GM18873 (cell line): ENCODE data around the gene BCAP31.
"Not testable (repeated sequence)": the region's sequence is repeated elsewhere in the genome, so short reads cannot be mapped to it uniquely, and the experiment has no call there.

Experiments used
- ATAC-seq: cut with Tn5 transposase; IDR thresholded peaks from one replicate; pipeline ENCODE4 v1.9.1; 2021; ENCODE audit warnings: mild to moderate bottlenecking, moderate library complexity, moderate number of reproducible peaks; ENCODE audit not compliant: unreplicated experiment, low FRiP score

The BCAP31 gene

GRCh38 chrX:153685156-153685536 is 39.0 kb downstream of the BCAP31 start:
- no peak for ATAC-seq

DNA sequence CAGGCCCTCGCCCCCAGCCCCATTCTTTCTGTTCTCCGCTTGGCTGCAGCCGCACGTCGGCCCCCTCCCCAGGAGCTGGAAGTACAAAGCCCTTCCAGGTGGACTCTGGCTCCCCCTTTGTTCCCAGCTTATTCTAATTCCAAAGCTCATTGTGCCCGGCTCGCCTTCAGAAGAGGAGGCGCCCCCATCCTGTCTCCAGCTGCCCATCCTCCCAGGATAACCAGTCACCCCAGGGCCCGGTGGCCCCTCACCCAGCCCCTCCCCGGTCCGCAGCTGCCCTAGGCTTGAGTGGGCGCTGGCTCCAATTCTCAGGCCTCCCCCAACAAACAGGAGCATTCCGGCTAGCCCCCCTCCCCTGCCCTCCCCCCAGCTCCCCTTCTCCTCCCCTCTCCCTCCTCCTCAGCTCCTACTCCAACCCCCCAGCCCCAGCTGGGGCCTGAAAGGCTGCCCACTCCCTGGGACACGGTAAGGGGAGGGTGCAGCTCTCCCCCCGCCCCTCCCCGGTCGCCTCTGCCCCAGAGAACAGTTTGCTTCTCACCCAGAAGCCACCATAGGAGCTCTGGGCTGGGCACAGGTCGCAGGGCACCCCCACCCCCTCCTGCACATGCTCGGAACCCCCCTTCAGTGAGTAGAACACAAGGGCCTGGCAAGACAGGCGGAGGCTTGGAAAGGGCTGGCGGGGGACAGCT is 39.6 kb downstream of the BCAP31 start:
- no peak for ATAC-seq

DNA sequence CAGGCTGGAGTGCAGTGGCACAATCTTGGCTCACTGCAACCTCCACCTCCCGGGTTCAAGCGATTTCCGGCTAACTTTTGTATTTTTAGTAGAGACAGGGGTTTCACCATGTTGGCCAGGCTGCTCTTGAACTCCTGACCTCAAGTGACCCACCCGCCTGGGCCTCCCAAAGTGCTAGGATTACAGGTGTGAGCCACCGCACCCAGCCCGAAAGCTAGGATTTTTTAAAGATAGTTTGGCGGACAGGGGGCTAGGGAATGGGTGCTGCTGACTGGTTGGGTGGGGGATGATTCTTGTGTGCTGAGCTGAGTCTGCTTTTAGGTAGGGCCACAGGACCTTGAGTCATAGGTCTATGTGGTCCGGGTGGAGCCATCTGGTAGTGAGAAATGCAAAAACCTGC is 40.7 kb downstream of the BCAP31 start:
- not testable (repeated sequence) for ATAC-seq

DNA sequence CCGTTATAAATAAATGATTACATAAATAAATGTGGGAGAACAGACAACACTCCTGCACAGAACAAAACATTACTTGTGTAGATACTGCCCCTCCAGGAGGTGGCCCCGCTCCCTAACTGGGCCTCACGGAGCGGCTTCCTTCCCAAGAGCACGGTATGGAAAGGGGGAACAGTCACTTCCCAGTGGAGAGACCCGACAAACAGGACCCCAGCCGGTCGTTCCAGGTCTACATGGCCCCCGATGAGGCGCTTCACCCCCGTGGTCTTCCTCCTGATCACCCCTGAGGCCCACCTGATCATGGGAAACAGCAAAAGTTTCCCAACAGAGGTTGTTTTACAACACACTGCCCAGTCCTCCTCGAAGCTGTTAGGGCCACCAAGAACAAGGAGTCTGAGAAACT is 43.0 kb downstream of the BCAP31 start:
- ATAC-seq: no peak

- ATAC-seq: no peak
These were observed 49.9 kb downstream of the BCAP31 start for GRCh38 chrX:153674219-153674851.

DNA sequence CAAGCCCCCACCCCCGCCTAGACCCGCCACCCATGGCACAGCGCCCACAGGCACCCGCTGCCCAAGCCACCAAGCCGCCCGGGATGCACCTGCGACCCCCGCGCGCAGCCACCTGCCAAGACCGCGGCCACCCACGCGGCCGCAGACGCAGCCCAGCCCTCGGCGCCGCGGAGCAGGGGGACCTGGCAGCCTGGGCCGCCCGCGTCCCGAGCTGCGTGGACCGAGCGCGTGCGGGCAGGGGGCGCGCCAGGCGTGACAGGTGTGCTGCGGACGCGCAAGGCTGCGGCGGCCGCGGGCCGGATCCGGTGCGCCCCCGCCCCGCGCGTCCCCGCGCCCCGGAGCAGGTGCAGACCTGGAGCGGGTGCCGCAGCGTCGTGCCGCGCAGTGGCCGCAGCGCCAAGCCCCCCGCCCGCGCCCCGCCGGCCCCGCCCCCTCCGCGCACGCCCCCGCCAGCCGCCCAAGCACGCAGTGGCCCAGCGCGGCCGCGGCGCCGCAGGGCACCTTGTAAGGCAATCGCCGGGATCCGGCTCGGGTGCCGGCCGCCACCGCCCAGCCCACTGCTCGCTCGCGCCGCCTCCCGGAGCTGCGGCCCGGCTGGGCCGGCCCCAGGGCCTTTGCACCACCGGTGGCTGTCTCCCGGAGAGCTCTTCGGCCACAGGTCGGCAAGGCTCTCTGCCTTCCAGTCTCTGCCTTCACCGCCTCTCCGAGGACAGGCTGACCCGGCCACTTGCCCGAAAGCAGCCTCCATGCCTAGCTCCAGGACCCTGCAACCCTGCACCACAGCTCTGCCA is 50.6 kb downstream of the BCAP31 start, which contains the start of gene PNCK:
PNCK (minus strand) TSS at position 386 of the 791 bp plus-strand sequence. CDS start 737 bp downstream, outside the sequence.
- ATAC-seq: no peak

DNA sequence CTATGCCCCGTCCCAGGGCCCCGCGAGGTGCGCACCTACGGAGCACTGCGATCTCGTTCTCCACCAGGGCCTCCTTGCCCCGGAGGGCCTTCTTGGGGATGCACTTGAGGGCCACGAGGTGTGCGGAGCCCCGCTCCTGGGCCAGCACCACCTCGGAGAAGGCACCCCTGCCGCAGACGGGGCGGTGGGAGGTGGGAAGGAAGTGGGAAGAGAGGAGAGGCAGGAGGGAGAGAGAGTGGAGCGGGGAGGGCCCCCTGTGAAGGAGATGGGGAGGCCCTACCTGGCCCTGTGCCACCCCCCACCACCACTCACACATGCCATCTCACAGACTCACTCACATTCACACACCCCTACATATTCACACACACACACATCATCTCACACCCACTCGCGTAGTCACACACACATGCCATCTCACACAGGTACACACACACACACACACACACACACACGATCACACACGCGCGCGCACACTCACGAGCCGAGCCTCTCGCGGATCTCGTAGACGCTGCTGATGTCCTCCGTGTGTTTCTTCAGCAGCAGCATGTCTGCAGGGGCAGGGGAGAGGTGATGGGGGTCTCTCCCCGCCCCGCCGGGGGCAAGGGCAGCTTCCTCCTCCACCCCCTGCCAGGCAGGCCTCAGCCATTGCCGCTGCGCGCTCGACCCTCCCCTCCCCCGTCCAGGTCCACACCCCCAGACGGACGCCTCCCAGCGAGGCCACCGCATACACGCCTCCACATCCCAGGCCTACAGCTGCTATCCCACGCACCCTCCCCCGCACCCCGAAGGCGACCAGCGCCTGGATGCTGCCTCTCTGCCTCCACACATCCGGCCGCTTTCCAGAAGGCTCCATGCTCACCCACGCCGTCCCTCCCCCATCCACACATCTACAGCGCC is 51.4 kb downstream of the BCAP31 start:
- no peak for ATAC-seq

- no peak for ATAC-seq
These were observed 52.3 kb downstream of the BCAP31 start for GRCh38 chrX:153671589-153672530.

- ATAC-seq: no peak
These were observed 53.2 kb downstream of the BCAP31 start for GRCh38 chrX:153670748-153671588.

GRCh38 chrX:153669901-153670731 is 54.1 kb downstream of the BCAP31 start:
- ATAC-seq: no peak

DNA sequence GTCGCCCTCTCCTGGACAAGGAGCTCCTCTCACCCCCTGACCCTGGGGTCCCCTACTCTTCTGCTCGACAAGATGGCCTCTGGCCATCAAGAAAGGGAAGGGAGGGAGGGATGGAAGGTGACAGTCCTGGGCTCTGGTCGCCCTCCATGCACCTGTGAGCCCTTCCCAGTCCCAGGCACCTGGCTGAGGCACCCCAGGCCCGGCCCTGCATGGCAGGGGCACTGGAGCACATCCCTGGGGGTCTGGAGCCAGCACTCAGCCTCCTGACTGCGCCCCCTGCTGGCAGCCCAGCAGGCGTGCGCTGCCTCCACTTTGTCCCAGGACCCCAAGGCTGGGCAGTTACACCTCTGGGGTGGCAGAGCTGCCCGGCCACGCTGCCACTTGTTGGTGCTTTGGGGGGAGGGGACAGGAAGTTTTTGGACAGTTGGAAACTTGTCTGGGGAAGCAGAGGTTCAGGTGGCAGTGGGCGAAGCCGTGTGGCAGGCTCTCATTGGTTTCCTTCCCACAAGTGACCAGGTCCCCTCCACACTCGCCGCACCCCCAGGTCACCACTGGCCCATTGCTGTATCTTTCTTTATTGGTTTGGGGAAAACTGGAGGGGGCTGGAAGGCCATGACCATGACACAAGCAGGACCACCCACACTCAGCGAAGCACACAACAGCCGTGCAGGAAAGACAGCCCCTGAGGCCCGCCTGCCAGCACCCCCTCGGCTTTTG is 54.9 kb downstream of the BCAP31 start:
- no peak for ATAC-seq

DNA sequence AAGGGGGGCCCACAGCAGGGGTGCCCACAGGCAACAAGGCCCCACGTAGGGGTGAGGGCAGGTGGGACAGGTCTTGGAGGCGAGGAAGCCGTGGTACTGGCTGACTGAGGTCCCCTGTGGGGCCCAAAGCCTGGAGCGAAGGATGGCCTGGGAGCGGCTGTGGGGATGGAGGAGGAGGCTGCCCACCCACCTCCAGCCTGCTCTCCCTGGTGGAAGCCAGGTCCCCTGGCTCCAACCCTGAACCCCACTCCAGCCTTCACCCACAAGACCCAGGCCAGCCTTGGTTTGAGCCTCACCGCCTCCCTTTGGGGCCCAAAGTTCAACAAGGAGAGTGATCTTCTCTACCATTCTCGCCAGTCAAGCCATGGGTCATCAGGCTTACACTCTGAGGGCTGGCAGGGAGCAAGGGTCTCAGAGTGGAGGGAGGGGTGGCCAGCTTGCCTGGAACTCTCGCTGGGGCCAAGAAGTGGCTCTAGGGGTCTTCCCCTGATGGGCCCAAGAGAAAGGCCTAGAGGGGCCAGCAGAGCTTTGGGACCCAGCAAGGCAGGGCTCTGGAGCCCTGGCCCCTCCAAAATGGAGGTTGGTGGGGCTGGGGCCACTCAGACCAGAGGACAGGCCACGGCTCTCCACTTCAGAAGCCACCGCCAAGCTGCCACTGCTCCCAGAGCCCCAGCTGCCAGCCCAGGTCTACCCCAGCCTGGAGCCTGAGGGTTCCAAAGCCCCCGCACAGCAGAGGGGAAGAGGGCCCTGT is 55.6 kb downstream of the BCAP31 start:
- no peak for ATAC-seq

DNA sequence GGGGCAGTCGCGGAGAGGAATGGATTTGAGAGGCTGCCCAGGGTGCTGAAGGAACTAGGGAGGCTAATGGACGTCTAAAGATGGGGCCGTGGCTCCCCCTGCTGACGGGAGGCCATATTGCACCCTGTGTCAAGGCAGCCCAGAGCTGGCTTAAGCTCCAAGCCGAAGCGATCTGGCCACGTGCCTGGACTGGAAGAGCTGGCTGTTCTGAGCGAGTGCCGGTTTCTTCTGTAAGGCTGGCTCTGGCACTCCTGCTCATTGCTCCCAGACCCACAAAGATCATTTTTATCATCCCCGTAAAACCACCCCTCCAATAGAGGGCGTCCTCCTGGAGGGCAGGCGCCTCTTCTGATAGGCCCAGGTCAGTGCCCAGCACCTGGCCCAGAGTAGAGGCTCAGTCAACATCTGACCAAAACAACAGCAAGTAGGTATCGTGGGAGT is 56.2 kb downstream of the BCAP31 start:
- ATAC-seq: no peak

- ATAC-seq: no peak
These were observed 56.8 kb downstream of the BCAP31 start for GRCh38 chrX:153667281-153667955.

- no peak for ATAC-seq
These were observed 58.4 kb downstream of the BCAP31 start for GRCh38 chrX:153665726-153666306.
